Measurements from ENCODE around the gene MRPL4. TPM values are rescaled to one million over a fixed set of nuclear protein-coding genes. Genes with fewer than 3 reads are reported as not detected.

Gene MRPL4
- total RNA-seq, 1 experiment from 2014 or later, result 99.3 TPM

DNA sequence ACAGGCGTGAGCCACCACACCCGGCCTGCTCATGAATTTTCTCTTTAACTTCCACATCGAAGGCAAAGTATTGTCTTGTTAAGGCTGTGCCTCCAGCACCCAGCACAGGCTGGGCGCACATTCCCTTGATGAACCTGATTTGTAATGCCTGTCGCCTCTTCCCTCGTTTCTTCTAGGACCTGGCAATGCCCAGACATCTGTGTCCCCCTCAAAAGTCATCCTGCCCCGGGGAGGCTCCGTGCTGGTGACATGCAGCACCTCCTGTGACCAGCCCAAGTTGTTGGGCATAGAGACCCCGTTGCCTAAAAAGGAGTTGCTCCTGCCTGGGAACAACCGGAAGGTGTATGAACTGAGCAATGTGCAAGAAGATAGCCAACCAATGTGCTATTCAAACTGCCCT is 22.6 kb downstream of the MRPL4 start:
- Mint-ChIP-seq H3K27ac (no peak overlapping the region), H3K4me1 (0 out of 4 replicates have a peak, but pooled peaks cover 0 to 6% of the 10 kb centered on the region in 2 experiments)

More for the DNA sequence above, 22.6 kb downstream of the MRPL4 start:
- no peak overlapping the region for H3K4ac ChIP-seq (ENCODE audit: low read depth, low read length)
- H3K9me3 ChIP-seq (ENCODE audit: control insufficient read depth, low read depth, low read length), result no peaks in the 10 kb centered on the region
- H3K4me1 ChIP-seq (ENCODE audit: insufficient read depth, low read length), result no peaks in the 10 kb centered on the region
- H3K9ac ChIP-seq (ENCODE audit: extremely low read depth, insufficient read length, low read length), result no peak overlapping the region
- no peak for DNase-seq
- Mint-ChIP-seq H3K9me3 (no peaks in the 10 kb centered on the region), H3K4me3 (no peak overlapping the region; a peak in 1 of 5 replicates), H3K27me3 (ENCODE audit: low read depth) (peaks cover 53% of the 10 kb centered on the region), H3K36me3 (ENCODE audit: insufficient read depth in 1 of 3, low read depth in 3 of 3) (no peaks in the 10 kb centered on the region; a peak in 1 of 7 replicates)
- H3K27ac ChIP-seq (ENCODE audit: insufficient read length, low read depth, low read length), result no peak overlapping the region
- peaks cover 6% of the 10 kb centered on the region for H3K23me2 ChIP-seq (ENCODE audit: insufficient read length, low read depth, low read length, poor library complexity, severe bottlenecking)
- no CpG with 5 or more reads among the region's 10 CpGs for WGBS (ENCODE audit: extremely low coverage, insufficient read length, low lambda C conversion rate)
- no peak overlapping the region for H2BK5ac ChIP-seq (ENCODE audit: insufficient read length, low read length)
- H2BK12ac ChIP-seq (ENCODE audit: insufficient read length, low read depth, low read length), result no peak overlapping the region
- no peaks in the 10 kb centered on the region for H3K79me1 ChIP-seq (ENCODE audit: insufficient read depth, low read depth, low read length, poor library complexity, severe bottlenecking)
- H3K27me3 ChIP-seq (ENCODE audit: insufficient read depth, low read length), result peaks cover 9% of the 10 kb centered on the region; the same call in 1 of the 2 replicates
- H3K18ac ChIP-seq (ENCODE audit: insufficient read length, low read depth, low read length), result no peak overlapping the region
- no peak overlapping the region for H2BK15ac ChIP-seq (ENCODE audit: low read depth, low read length)
- H3K14ac ChIP-seq (ENCODE audit: insufficient read depth, low read length), result no peak overlapping the region
- no peak overlapping the region for H4K5ac ChIP-seq (ENCODE audit: insufficient read length, low read depth, low read length)
- H3T11ph ChIP-seq (ENCODE audit: low read length), result no peak overlapping the region
- no peak overlapping the region for H3K4me2 ChIP-seq (ENCODE audit: insufficient read depth, insufficient read length, low read length)
- no peak overlapping the region for H2AFZ ChIP-seq (ENCODE audit: low read length)
- H2AK5ac ChIP-seq (ENCODE audit: insufficient read length, low read length), result no peak overlapping the region
- H4K91ac ChIP-seq (ENCODE audit: insufficient read length, low read depth, low read length), result no peak overlapping the region
- no peak overlapping the region for H3K56ac ChIP-seq (ENCODE audit: insufficient read length, low read depth, low read length)
- TF ChIP-seq, protein P1, sequence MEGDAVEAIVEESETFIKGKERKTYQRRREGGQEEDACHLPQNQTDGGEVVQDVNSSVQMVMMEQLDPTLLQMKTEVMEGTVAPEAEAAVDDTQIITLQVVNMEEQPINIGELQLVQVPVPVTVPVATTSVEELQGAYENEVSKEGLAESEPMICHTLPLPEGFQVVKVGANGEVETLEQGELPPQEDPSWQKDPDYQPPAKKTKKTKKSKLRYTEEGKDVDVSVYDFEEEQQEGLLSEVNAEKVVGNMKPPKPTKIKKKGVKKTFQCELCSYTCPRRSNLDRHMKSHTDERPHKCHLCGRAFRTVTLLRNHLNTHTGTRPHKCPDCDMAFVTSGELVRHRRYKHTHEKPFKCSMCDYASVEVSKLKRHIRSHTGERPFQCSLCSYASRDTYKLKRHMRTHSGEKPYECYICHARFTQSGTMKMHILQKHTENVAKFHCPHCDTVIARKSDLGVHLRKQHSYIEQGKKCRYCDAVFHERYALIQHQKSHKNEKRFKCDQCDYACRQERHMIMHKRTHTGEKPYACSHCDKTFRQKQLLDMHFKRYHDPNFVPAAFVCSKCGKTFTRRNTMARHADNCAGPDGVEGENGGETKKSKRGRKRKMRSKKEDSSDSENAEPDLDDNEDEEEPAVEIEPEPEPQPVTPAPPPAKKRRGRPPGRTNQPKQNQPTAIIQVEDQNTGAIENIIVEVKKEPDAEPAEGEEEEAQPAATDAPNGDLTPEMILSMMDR (conservative IDR thresholded peaks at IDR 0.05), result no peak
- no peak overlapping the region for H2BK20ac ChIP-seq (ENCODE audit: low read depth, low read length, poor library complexity, severe bottlenecking)
- H3K79me2 ChIP-seq (ENCODE audit: insufficient read depth, low read length), result no peaks in the 10 kb centered on the region
- H4K20me1 ChIP-seq (ENCODE audit: control insufficient read depth, insufficient read depth, insufficient read length), result no peaks in the 10 kb centered on the region
- H3K23ac ChIP-seq (ENCODE audit: insufficient read length, low read depth, low read length), result no peak overlapping the region
- no peak overlapping the region for H2BK120ac ChIP-seq (ENCODE audit: low read depth, low read length, poor library complexity, severe bottlenecking)
- H4K8ac ChIP-seq (replicated peaks; ENCODE audit: insufficient read length, low read depth, low read length), result no peak overlapping the region

Data from H9 (cell line).